Panc1 (cell line): ENCODE results near the gene HRH3. TPM values are rescaled to one million over a fixed set of nuclear protein-coding genes. Genes with fewer than 3 reads are reported as not detected.
A peak's percentile ranks its signal among the peaks of the same experiment; 100 is the strongest.

Source experiments
- ATAC-seq: fragments of 200-7000 bp; cut with Tn5 transposase; 2 replicates; pipeline ENCODE4 v1.9.1; 2020; ENCODE audit warnings: mild to moderate bottlenecking, moderate library complexity
- BruUV-seq: library from RNA; stranded (reverse); fragments of 400-500 nt; replicated peaks from 2 replicates; lab custom pipeline; 2021; lab: Mats Ljungman, UMichigan
- CTCF ChIA-PET: fragments of 300-600 bp; sonication (Branson Sonifier 250); formaldehyde crosslinking; loops from one replicate; lab custom pipeline; 2022; ENCODE audit warnings: antibody characterized with exemption; lab: Charles Lee
- POLR2A ChIA-PET: fragments of 300-600 bp; sonication (Branson Sonifier 250); formaldehyde crosslinking; loops from one replicate; lab custom pipeline; 2022; ENCODE audit warnings: antibody characterized with exemption; lab: Charles Lee
- DNase-seq: peaks from one replicate; pipeline ENCODE4 v3.0.0-alpha.2; 2010; ENCODE audit warnings: low read depth, low spot score
- H3K27ac ChIP-seq: 2 replicates; pipeline ENCODE4 v1.5.1; 2011; ENCODE audit warnings: mild to moderate bottlenecking, low read length, inconsistent platforms
- H3K27me3 ChIP-seq: fragments of 200-500 bp; sonication (Bioruptor generic); 2 replicates; pipeline ENCODE4 v1.6.0; 2014; ENCODE audit warnings: low read length, inconsistent platforms; ENCODE audit not compliant: control insufficient read depth, insufficient read depth
- H3K36me3 ChIP-seq: fragments of 200-500 bp; sonication (Bioruptor generic); 2 replicates; pipeline ENCODE4 v1.5.1; 2014; ENCODE audit warnings: inconsistent platforms, mild to moderate bottlenecking, low read length, moderate library complexity; ENCODE audit not compliant: control insufficient read depth, insufficient read depth
- H3K4me1 ChIP-seq: 2 replicates; pipeline ENCODE4 v1.5.1; 2011; ENCODE audit warnings: inconsistent platforms, mild to moderate bottlenecking, low read length, moderate library complexity; ENCODE audit not compliant: control insufficient read depth, insufficient read depth
- H3K4me3 ChIP-seq, 2 experiments: 2 replicates each; pipeline ENCODE4 v1.5.1; 2011 to 2012; ENCODE audit warnings: low read depth in 2 of 2, low read length in 2 of 2, mild to moderate bottlenecking in 2 of 2, inconsistent platforms in 1 of 2, moderate library complexity in 1 of 2
- H3K9me3 ChIP-seq: fragments of 200-500 bp; sonication (Bioruptor generic); 2 replicates; pipeline ENCODE4 v1.5.1; 2014; ENCODE audit warnings: low read depth, mild to moderate bottlenecking, inconsistent platforms, low read length, moderate library complexity; ENCODE audit not compliant: control insufficient read depth, insufficient read depth
- POLR2AphosphoS5 ChIP-seq: IDR thresholded peaks from 2 replicates; pipeline ENCODE4 v1.6.1; 2012; ENCODE audit warnings: mild to moderate bottlenecking, low read depth, low read length, moderate library complexity
- SIN3A ChIP-seq: IDR thresholded peaks from 2 replicates; pipeline ENCODE4 v1.6.1; 2012; ENCODE audit warnings: low read depth, mild to moderate bottlenecking, low read length, moderate library complexity, borderline replicate concordance; ENCODE audit not compliant: insufficient read depth
- TCF7L2 ChIP-seq: IDR thresholded peaks from 2 replicates; pipeline ENCODE4 v1.6.1; 2011; ENCODE audit warnings: mild to moderate bottlenecking, low read depth, low read length, inconsistent platforms
- in situ Hi-C: cut with HindIII; loops from 2 replicates; pipeline ENCODE4 v1.10.0; 2016; ENCODE audit warnings: low sequenced_read_pairs, low pct_unique_long_range_greater_than_20kb
- intact Hi-C: fragments of 100-400 bp; cut with micrococcal nuclease; formaldehyde crosslinking; loops from one replicate; pipeline ENCODE4 v1.10.0; 2022; ENCODE audit not compliant: unreplicated experiment
- total RNA-seq: library from RNA; stranded (reverse); gene quantifications from one replicate; pipeline ENCODE4 v1.2.1, GENCODE V29; 2021; ENCODE audit not compliant: unreplicated experiment
- TF ChIP-seq, protein P1 (sequence below), 2 experiments: IDR thresholded peaks; 2 replicates each; pipeline ENCODE4 v1.6.1; 2011 to 2012; ENCODE audit warnings: low read depth in 2 of 2, control low read depth in 1 of 2, low read length in 1 of 2, mild to moderate bottlenecking in 1 of 2, moderate library complexity in 1 of 2; ENCODE audit not compliant: insufficient read depth in 1 of 2
- TF ChIP-seq, protein P2 (sequence below): fragments of 450-650 bp; IDR thresholded peaks from 2 replicates; pipeline ENCODE4 v1.5.1; 2017; ENCODE audit warnings: mild to moderate bottlenecking

The HRH3 gene
- total RNA-seq, 1 experiment from 2014 or later: 0.10 TPM

DNA sequence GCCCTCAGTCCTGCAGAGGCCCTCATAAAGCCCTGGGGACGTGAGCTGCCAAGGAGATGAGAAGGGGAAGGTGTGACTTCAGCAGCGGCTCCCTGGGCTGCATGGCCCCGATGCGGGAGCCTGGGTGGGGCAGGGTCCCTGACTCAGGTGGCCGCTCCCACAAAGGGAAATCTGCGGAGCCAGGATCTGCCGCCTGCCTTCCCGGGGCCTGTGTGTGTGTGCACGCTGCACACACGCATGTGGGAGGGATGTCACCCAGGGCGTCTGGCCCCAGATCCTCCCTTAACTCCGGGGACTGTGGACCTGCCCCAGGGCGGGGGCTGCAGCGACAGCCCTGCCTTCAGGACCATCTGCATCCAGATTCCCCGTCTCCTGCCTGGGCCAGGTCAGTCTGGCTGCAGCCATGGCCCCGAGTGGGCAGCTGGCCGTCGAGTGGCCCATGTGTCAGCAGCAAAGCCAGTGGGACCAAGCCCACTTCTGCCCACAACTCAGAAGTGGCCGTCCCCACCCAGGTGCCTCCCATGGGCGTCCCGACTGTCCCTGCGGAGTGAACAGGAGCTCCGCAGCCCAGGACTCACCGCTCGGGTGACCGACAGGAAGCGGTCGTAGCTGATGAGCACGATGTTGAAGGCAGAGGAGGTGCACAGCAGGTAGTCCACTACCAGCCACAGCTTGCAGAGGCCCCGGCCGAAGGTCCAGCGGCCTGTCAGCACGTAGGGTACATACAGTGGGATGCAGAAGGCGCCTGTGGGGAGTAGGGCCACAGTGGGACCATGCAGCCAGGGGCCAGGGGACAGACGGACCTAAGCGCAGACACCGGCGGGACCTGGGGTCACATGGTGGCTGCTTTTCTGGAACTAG is 1.9 kb downstream of the HRH3 start:
- H3K27ac ChIP-seq: no peak overlapping the region
- H3K4me1 ChIP-seq: peaks cover 4% of the 10 kb centered on the region; the same call in 1 of the 2 replicates
- ChIA-PET CTCF (no interaction called here), POLR2A (no interaction called here)
- in situ Hi-C loops (no loop called here), intact Hi-C loops (no loop called here)
- H3K27me3 ChIP-seq: no peaks in the 10 kb centered on the region; the same call in 1 of the 2 replicates
- ATAC-seq (no peak), DNase-seq (no peak)
- TF ChIP-seq, protein P1, sequence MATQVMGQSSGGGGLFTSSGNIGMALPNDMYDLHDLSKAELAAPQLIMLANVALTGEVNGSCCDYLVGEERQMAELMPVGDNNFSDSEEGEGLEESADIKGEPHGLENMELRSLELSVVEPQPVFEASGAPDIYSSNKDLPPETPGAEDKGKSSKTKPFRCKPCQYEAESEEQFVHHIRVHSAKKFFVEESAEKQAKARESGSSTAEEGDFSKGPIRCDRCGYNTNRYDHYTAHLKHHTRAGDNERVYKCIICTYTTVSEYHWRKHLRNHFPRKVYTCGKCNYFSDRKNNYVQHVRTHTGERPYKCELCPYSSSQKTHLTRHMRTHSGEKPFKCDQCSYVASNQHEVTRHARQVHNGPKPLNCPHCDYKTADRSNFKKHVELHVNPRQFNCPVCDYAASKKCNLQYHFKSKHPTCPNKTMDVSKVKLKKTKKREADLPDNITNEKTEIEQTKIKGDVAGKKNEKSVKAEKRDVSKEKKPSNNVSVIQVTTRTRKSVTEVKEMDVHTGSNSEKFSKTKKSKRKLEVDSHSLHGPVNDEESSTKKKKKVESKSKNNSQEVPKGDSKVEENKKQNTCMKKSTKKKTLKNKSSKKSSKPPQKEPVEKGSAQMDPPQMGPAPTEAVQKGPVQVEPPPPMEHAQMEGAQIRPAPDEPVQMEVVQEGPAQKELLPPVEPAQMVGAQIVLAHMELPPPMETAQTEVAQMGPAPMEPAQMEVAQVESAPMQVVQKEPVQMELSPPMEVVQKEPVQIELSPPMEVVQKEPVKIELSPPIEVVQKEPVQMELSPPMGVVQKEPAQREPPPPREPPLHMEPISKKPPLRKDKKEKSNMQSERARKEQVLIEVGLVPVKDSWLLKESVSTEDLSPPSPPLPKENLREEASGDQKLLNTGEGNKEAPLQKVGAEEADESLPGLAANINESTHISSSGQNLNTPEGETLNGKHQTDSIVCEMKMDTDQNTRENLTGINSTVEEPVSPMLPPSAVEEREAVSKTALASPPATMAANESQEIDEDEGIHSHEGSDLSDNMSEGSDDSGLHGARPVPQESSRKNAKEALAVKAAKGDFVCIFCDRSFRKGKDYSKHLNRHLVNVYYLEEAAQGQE (IDR thresholded peaks at IDR 0.05; ENCODE audit: insufficient read depth in 1 of 2, low read depth in 2 of 2, low read length in 1 of 2): 0 out of 4 replicates have a peak, but pooled peaks of 1 of the 2 experiments have one; percentile 1
- TF ChIP-seq POLR2AphosphoS5: no peak
- no peak overlapping the region for H3K4me3 ChIP-seq
- H3K36me3 ChIP-seq: no peaks in the 10 kb centered on the region
- no peaks in the 10 kb centered on the region for H3K9me3 ChIP-seq
- BruUV-seq: no TSS peak

DNA sequence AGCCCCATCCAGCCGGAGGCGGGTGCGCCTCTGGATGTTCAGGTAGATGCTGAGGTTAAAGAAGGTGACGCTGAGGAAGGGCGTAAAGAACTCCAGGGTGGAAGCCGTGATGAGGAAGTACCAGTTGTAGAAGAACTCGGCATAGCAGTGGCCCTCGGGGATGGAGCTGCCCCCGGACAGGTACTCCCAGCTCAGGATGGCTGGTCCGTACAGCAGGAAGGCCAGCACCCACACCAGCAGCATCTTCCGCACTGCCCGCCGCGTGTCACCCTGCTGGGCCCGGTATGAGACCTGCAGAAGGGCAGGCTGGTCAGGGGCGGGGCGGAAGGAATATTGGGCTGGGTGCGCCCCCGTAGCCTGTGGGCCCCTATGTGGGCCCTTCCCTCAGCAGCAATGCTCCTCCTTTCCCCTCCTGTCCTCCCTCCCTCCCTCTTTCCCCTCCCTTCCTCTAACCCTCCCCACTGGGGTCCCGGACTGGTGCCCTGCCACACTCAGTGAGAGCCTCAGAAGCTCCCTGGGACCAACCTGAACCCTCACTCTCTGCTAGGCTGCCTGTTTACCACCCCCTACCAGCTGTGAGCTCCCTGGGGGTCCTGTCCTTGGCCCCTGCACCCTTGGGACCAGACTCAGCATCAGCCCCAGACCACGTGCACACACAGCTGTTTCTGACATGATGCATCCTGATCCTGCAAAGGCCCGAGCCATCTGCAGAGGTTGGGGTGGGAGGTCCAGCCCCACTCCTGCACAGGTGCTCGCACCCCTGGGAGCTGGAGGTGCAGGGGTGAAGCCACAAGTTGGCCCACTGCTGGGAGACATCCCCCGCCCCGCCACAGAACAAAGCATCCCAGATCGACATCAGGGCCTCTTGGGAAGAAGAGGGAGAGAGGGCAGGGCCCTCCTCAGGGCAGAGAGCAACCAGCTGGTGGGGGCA is 3.2 kb downstream of the HRH3 start:
- intact Hi-C loops: no loop called here
- BruUV-seq: no TSS peak
- DNase-seq (no peak), ATAC-seq (no peak)
- H3K4me3 ChIP-seq: no peak overlapping the region
- in situ Hi-C loops: no loop called here
- ChIA-PET CTCF (no interaction called here), POLR2A (no interaction called here)
- peaks cover 10% of the 10 kb centered on the region for H3K4me1 ChIP-seq
- no peaks in the 10 kb centered on the region; the same call in 1 of the 2 replicates for H3K27me3 ChIP-seq
- TF ChIP-seq POLR2AphosphoS5 (no peak), SIN3A (no peak), TCF7L2 (no peak)
- TF ChIP-seq, protein P1 (IDR thresholded peaks at IDR 0.05; ENCODE audit: insufficient read depth in 1 of 2, low read depth in 2 of 2, low read length in 1 of 2): no peak
- TF ChIP-seq, protein P2, sequence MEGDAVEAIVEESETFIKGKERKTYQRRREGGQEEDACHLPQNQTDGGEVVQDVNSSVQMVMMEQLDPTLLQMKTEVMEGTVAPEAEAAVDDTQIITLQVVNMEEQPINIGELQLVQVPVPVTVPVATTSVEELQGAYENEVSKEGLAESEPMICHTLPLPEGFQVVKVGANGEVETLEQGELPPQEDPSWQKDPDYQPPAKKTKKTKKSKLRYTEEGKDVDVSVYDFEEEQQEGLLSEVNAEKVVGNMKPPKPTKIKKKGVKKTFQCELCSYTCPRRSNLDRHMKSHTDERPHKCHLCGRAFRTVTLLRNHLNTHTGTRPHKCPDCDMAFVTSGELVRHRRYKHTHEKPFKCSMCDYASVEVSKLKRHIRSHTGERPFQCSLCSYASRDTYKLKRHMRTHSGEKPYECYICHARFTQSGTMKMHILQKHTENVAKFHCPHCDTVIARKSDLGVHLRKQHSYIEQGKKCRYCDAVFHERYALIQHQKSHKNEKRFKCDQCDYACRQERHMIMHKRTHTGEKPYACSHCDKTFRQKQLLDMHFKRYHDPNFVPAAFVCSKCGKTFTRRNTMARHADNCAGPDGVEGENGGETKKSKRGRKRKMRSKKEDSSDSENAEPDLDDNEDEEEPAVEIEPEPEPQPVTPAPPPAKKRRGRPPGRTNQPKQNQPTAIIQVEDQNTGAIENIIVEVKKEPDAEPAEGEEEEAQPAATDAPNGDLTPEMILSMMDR: no peak
- no peaks in the 10 kb centered on the region for H3K9me3 ChIP-seq
- no peak overlapping the region for H3K27ac ChIP-seq
- H3K36me3 ChIP-seq: no peaks in the 10 kb centered on the region
